IMR-90 (cell line): ENCODE data around the gene MYOZ3. TPM values are rescaled to one million over a fixed set of nuclear protein-coding genes. Genes with fewer than 3 reads are reported as not detected.
A peak's percentile ranks its signal among the peaks of the same experiment; 100 is the strongest.

Experiments used
- ATAC-seq: fragments of 200-7000 bp; cut with Tn5 transposase; 2 replicates; pipeline ENCODE4 v1.9.1; 2020; ENCODE audit warnings: low read depth, mild to moderate bottlenecking, moderate library complexity
- BruUV-seq: library from RNA; stranded (reverse); fragments of 400-500 nt; replicated peaks from 2 replicates; lab custom pipeline; 2021; lab: Mats Ljungman, UMichigan
- CTCF ChIA-PET: fragments of 300-600 bp; formaldehyde crosslinking; extraction: SDS; loops from one replicate; lab custom pipeline; 2021; ENCODE audit warnings: antibody characterized with exemption; lab: Yijun Ruan, JAX
- POLR2A ChIA-PET: fragments of 300-600 bp; sonication (Branson Sonifier 250); formaldehyde crosslinking; loops from one replicate; lab custom pipeline; 2022; ENCODE audit warnings: antibody characterized with exemption; ENCODE audit not compliant: unreplicated experiment; lab: Charles Lee
- DNase-seq: peaks from one replicate; pipeline ENCODE4 v3.0.0; 2013
- H2AFZ ChIP-seq: replicated peaks from 2 replicates; pipeline ENCODE3; 2013; ENCODE audit warnings: low read length, mild to moderate bottlenecking; ENCODE audit not compliant: poor library complexity
- H2AK5ac ChIP-seq: 2 replicates; pipeline ENCODE4 v1.6.1; 2013; ENCODE audit warnings: low read depth, low read length, inconsistent platforms
- H2AK9ac ChIP-seq: replicated peaks from 2 replicates; pipeline ENCODE3; 2013; ENCODE audit warnings: mild to moderate bottlenecking, low read depth, low read length, moderate library complexity; ENCODE audit not compliant: poor library complexity
- H2BK120ac ChIP-seq: 2 replicates; pipeline ENCODE4 v1.6.1; 2013; ENCODE audit warnings: low read depth, low read length, inconsistent platforms
- H2BK15ac ChIP-seq: 3 replicates; pipeline ENCODE4 v1.6.1; 2013; ENCODE audit warnings: low read depth, low read length, inconsistent platforms
- H2BK20ac ChIP-seq: 2 replicates; pipeline ENCODE4 v1.6.1; 2013; ENCODE audit warnings: low read depth, mild to moderate bottlenecking, inconsistent platforms, low read length, moderate library complexity
- H2BK5ac ChIP-seq: 2 replicates; pipeline ENCODE4 v1.6.1; 2013; ENCODE audit warnings: mild to moderate bottlenecking, low read depth, low read length, inconsistent platforms; ENCODE audit not compliant: poor library complexity, severe bottlenecking
- H3K14ac ChIP-seq: replicated peaks from 2 replicates; pipeline ENCODE4 v1.6.1; 2013; ENCODE audit warnings: low read depth, low read length, inconsistent platforms
- H3K18ac ChIP-seq: 2 replicates; pipeline ENCODE4 v1.6.1; 2013; ENCODE audit warnings: low read depth, low read length, control low read depth
- H3K23ac ChIP-seq: 2 replicates; pipeline ENCODE4 v1.6.1; 2013; ENCODE audit warnings: low read depth, low read length, inconsistent platforms
- H3K27ac ChIP-seq: 2 replicates; pipeline ENCODE4 v1.5.1; 2013; ENCODE audit warnings: mild to moderate bottlenecking, control low read depth, low read length; ENCODE audit not compliant: insufficient read depth
- H3K27me3 ChIP-seq: 2 replicates; pipeline ENCODE4 v1.6.1; 2013; ENCODE audit warnings: low read length; ENCODE audit not compliant: control insufficient read depth, insufficient read depth
- H3K36me3 ChIP-seq: 2 replicates; pipeline ENCODE4 v1.6.1; 2013; ENCODE audit warnings: low read length, mixed read lengths; ENCODE audit not compliant: control insufficient read depth, insufficient read depth
- H3K4ac ChIP-seq: 2 replicates; pipeline ENCODE4 v1.6.1; 2013; ENCODE audit warnings: low read depth, low read length, inconsistent platforms
- H3K4me1 ChIP-seq: 2 replicates; pipeline ENCODE4 v1.6.1; 2013; ENCODE audit warnings: low read length, mixed read lengths; ENCODE audit not compliant: control insufficient read depth, insufficient read depth
- H3K4me2 ChIP-seq: 2 replicates; pipeline ENCODE4 v1.6.1; 2013; ENCODE audit warnings: low read depth, mild to moderate bottlenecking, control low read depth, low read length, moderate library complexity
- H3K4me3 ChIP-seq: 2 replicates; pipeline ENCODE4 v1.5.1; 2013; ENCODE audit warnings: low read depth, mild to moderate bottlenecking, control low read depth, low read length, moderate library complexity; ENCODE audit not compliant: insufficient read depth
- H3K56ac ChIP-seq: 2 replicates; pipeline ENCODE4 v1.6.1; 2013; ENCODE audit warnings: low read length, inconsistent platforms; ENCODE audit not compliant: insufficient read depth; ENCODE audit errors: extremely low read depth
- H3K79me1 ChIP-seq, 2 experiments: 2 replicates each; pipeline ENCODE4 v1.6.1; 2013; ENCODE audit warnings: low read length in 2 of 2, inconsistent platforms in 1 of 2, low read depth in 1 of 2
- H3K9ac ChIP-seq: 2 replicates; pipeline ENCODE4 v1.6.1; 2013; ENCODE audit warnings: low read depth, low read length, control low read depth
- H3K9me1 ChIP-seq: 2 replicates; pipeline ENCODE4 v1.6.1; 2013; ENCODE audit warnings: low read length, inconsistent platforms; ENCODE audit not compliant: insufficient read depth
- H3K9me3 ChIP-seq: 2 replicates; pipeline ENCODE4 v1.6.1; 2013; ENCODE audit warnings: low read length; ENCODE audit not compliant: control insufficient read depth, insufficient read depth
- H4K20me1 ChIP-seq: 2 replicates; pipeline ENCODE4 v1.6.1; 2013; ENCODE audit warnings: low read length, inconsistent platforms; ENCODE audit not compliant: insufficient read depth
- H4K5ac ChIP-seq: 2 replicates; pipeline ENCODE4 v1.6.1; 2013; ENCODE audit warnings: mild to moderate bottlenecking, low read depth, low read length, control low read depth
- H4K8ac ChIP-seq, 2 experiments: 2 replicates each; pipeline ENCODE4 v1.6.1; 2013; ENCODE audit warnings: low read depth in 2 of 2, low read length in 2 of 2, control low read depth in 1 of 2, inconsistent platforms in 1 of 2
- H4K91ac ChIP-seq: 2 replicates; pipeline ENCODE4 v1.6.1; 2013; ENCODE audit warnings: low read depth, low read length, inconsistent platforms; ENCODE audit not compliant: insufficient read depth
- BHLHE40 ChIP-seq: fragments of 150-350 bp; IDR thresholded peaks from 2 replicates; pipeline ENCODE4 v1.6.1; 2016; ENCODE audit warnings: mild to moderate bottlenecking, low read depth, low read length
- CEBPB ChIP-seq: IDR thresholded peaks from 2 replicates; pipeline ENCODE4 v1.6.1; 2012; ENCODE audit warnings: low read depth, low read length, improper control_type of control experiment
- CHD1 ChIP-seq: IDR thresholded peaks from 2 replicates; pipeline ENCODE4 v1.6.1; 2012; ENCODE audit warnings: low read depth, low read length, improper control_type of control experiment
- CTCF ChIP-seq: conservative IDR thresholded peaks from 2 replicates; pipeline ENCODE4 v1.5.1; 2012; ENCODE audit warnings: mild to moderate bottlenecking, low read depth, low read length, improper control_type of control experiment
- ELK1 ChIP-seq: fragments of 150-350 bp; IDR thresholded peaks from 2 replicates; pipeline ENCODE4 v1.6.1; 2016; ENCODE audit warnings: low read depth, mild to moderate bottlenecking, low read length, moderate library complexity, borderline replicate concordance
- MAFK ChIP-seq: IDR thresholded peaks from 2 replicates; pipeline ENCODE4 v1.6.1; 2012; ENCODE audit warnings: low read depth, low read length, improper control_type of control experiment
- MAZ ChIP-seq: IDR thresholded peaks from 2 replicates; pipeline ENCODE4 v1.6.1; 2012; ENCODE audit warnings: low read depth, mild to moderate bottlenecking, low read length, improper control_type of control experiment, moderate library complexity, borderline replicate concordance
- NFE2L2 ChIP-seq: fragments of 150-350 bp; IDR thresholded peaks from 2 replicates; pipeline ENCODE4 v1.6.1; 2016; ENCODE audit warnings: low read depth, mild to moderate bottlenecking, low read length
- POLR2A ChIP-seq: IDR thresholded peaks from 2 replicates; pipeline ENCODE4 v1.6.1; 2012; ENCODE audit warnings: mild to moderate bottlenecking, low read depth, low read length
- RAD21 ChIP-seq: IDR thresholded peaks from 2 replicates; pipeline ENCODE4 v1.6.1; 2012; ENCODE audit warnings: low read length, improper control_type of control experiment
- RCOR1 ChIP-seq: IDR thresholded peaks from 2 replicates; pipeline ENCODE4 v1.6.1; 2012; ENCODE audit warnings: mild to moderate bottlenecking, low read length, improper control_type of control experiment; ENCODE audit not compliant: insufficient replicate concordance
- RFX5 ChIP-seq: IDR thresholded peaks from 2 replicates; pipeline ENCODE4 v1.8.0; 2012; ENCODE audit warnings: low read depth, mild to moderate bottlenecking, low read length, moderate library complexity
- SMC3 ChIP-seq: fragments of 150-350 bp; IDR thresholded peaks from 2 replicates; pipeline ENCODE4 v1.6.1; 2016; ENCODE audit warnings: low read depth, mild to moderate bottlenecking, antibody characterized with exemption, low read length, moderate library complexity
- USF2 ChIP-seq: fragments of 150-350 bp; IDR thresholded peaks from 2 replicates; pipeline ENCODE4 v1.6.1; 2017; ENCODE audit warnings: mild to moderate bottlenecking, antibody characterized with exemption, low read length, low read depth
- WGBS, 2 experiments: methylation state at CpG; one replicate each; pipeline versions ENCODE4 v1.1.5 to v1.1.7; 2013; ENCODE audit warnings: missing lambda C conversion rate in 2 of 2; ENCODE audit not compliant: insufficient read length in 1 of 2; ENCODE audit errors: extremely low coverage in 2 of 2; 5-methylcytosine and 5-hydroxymethylcytosine counted together
- dilution Hi-C: fragments of 300-500 bp; cut with HindIII; formaldehyde crosslinking; loops from one replicate; pipeline ENCODE4 v1.14.3; 2018; ENCODE audit warnings: low sequenced_read_pairs; ENCODE audit not compliant: unreplicated experiment
- in situ Hi-C: fragments of 300-500 bp; cut with MboI; formaldehyde crosslinking; loops from 3 replicates; pipeline ENCODE4 v1.14.3; 2019; ENCODE audit warnings: low sequenced_read_pairs, inconsistent platforms, mixed read lengths
- intact Hi-C: fragments of 100-400 bp; cut with micrococcal nuclease; formaldehyde crosslinking; loops from 2 replicates; pipeline ENCODE4 v1.10.0; 2022
- polyA plus RNA-seq, 3 experiments: library from polyadenylated mRNA; depleted of rRNA; stranded (reverse); fragments of >200 nt; gene quantifications; 2 replicates each; pipeline ENCODE4 v1.2.3, GENCODE V29; 2012; ENCODE audit warnings: low replicate concordance in 1 of 3
- total RNA-seq: library from RNA; depleted of rRNA; stranded (reverse); fragments of >200 nt; gene quantifications from 2 replicates; pipeline ENCODE4 v1.2.3, GENCODE V29; 2012

MYOZ3 gene
- total and polyA plus RNA-seq, 2 of the 4 experiments (the other 2 are of a cell fraction), result under 0.01 to 0.24 TPM

- no peak overlapping the region for H3K27ac ChIP-seq
- peaks cover 33% of the 10 kb centered on the region for H3K4me1 ChIP-seq
- H2AFZ ChIP-seq, result no peak overlapping the region
- peaks cover 59% of the 10 kb centered on the region for H3K36me3 ChIP-seq
- CTCF ChIA-PET, result interaction anchor here (0.6 kb wide), 1 partner anchor 733 kb away, joined by 4 read pairs; no protein-coding TSS in a partner anchor
- no peak for ATAC-seq
- intact Hi-C loops (no loop called here), dilution Hi-C loops (no loop called here), in situ Hi-C loops (no loop called here)
- H3K9me3 ChIP-seq, result no peaks in the 10 kb centered on the region
- no peak overlapping the region for H4K5ac ChIP-seq
- H3K4me2 ChIP-seq, result no peak overlapping the region
- H3K9me1 ChIP-seq, result peaks cover 20% of the 10 kb centered on the region; the same call in 1 of the 2 replicates
- H4K20me1 ChIP-seq, result peaks cover 64% of the 10 kb centered on the region
- BruUV-seq, result TSS peak; percentile 63
- H4K8ac ChIP-seq, result no peak overlapping the region
- H3K23ac ChIP-seq, result no peak overlapping the region
- no peak overlapping the region for H3K14ac ChIP-seq
- no peak for DNase-seq
- no peak overlapping the region for H2AK5ac ChIP-seq
- TF ChIP-seq CTCF, result no peak
- no peak for TF ChIP-seq MAZ
- no peak for TF ChIP-seq ELK1
- TF ChIP-seq RCOR1, result no peak
- TF ChIP-seq RAD21, result no peak
- no peak for TF ChIP-seq USF2
- TF ChIP-seq SMC3, result no peak
- no peak for TF ChIP-seq RFX5
- no peak for TF ChIP-seq CEBPB
- TF ChIP-seq NFE2L2, result no peak
- TF ChIP-seq MAFK, result no peak
- TF ChIP-seq BHLHE40, result no peak
- no peak for TF ChIP-seq POLR2A
- no peak for TF ChIP-seq CHD1
- H3K9ac ChIP-seq, result no peak overlapping the region
- no peak overlapping the region for H2BK120ac ChIP-seq
- H3K18ac ChIP-seq, result no peak overlapping the region
- H3K56ac ChIP-seq, result no peak overlapping the region
- no peak overlapping the region for H2AK9ac ChIP-seq
- POLR2A ChIA-PET, result no interaction called here
- no peak overlapping the region for H2BK20ac ChIP-seq
- H4K91ac ChIP-seq, result no peak overlapping the region; the same call in 1 of the 2 replicates
- 87% methylated on average over 9 of the region's 16 CpGs; no CpG with 5 or more reads in 1 of the 2 experiments for WGBS, 2 experiments
- H2BK15ac ChIP-seq, result no peak overlapping the region
- no peak overlapping the region for H3K4me3 ChIP-seq
- no peaks in the 10 kb centered on the region for H3K27me3 ChIP-seq
- no peak overlapping the region for H2BK5ac ChIP-seq
- no peak overlapping the region for H3K4ac ChIP-seq
- peaks cover 38 to 61% of the 10 kb centered on the region in 2 experiments for H3K79me1 ChIP-seq
Observed at GRCh38 chr5:150648294-150649107, 12.6 kb upstream of the MYOZ3 start.
